ENCODE data around the gene SATB1. TPM values are rescaled to one million over a fixed set of nuclear protein-coding genes. Genes with fewer than 3 reads are reported as not detected.

Gene SATB1
- total RNA-seq: 10 to 100 TPM; 27.7 to 85.3 (median 67.1) TPM

GRCh38 chr3:18424729-18425640, at the start of gene SATB1:
Gene SATB1 (minus strand): TSS chr3:18425339. CDS start chr3:18420967, 4,372 bp downstream.
- peaks cover 7 to 45% (median 22%) of the 10 kb centered on the region in 4 donors for H3K4me1 ChIP-seq
- H3K4me3 ChIP-seq: peak within 1 kb of the TSS; percentile 89 to 93 (median 91)
- TF ChIP-seq POLR2AphosphoS5 (IDR thresholded peaks at IDR 0.05): peak; percentile 7 to 42 (median 41)
- no peak for TF ChIP-seq EP300 (IDR thresholded peaks at IDR 0.05; ENCODE audit: low read depth)
- TF ChIP-seq CTCF (IDR thresholded peaks at IDR 0.05): no peak
- TF ChIP-seq POLR2A (IDR thresholded peaks at IDR 0.05): peak; percentile 72
- in situ Hi-C loops (cut with MboI; ENCODE audit: low pct_ligation_motif_present in 1 of 4, low pct_unique_long_range_greater_than_20kb in 1 of 4, low sequenced_read_pairs in 3 of 4) (no loop called here), intact Hi-C loops (cut with DNase I; ENCODE audit: low total_unique reads) (no loop called here)
- DNase-seq: peak; percentile 87
- H3K27me3 ChIP-seq: no peaks in the 10 kb centered on the region
- 0 to 1% methylated on average over 10 to 79 of the region's 89 CpGs for WGBS, 2 donors (ENCODE audit: low coverage in 1 of 2)
- H3K27ac ChIP-seq: peak within 1 kb of the TSS; percentile 91 to 95 (median 93)
- no peaks in the 10 kb centered on the region for H3K36me3 ChIP-seq
- no peaks in the 10 kb centered on the region for H3K9me3 ChIP-seq

- Histone ChIP-seq H3K4me1 (peaks cover 0 to 6% (median 0%) of the 10 kb centered on the region in 4 donors), H3K27ac (no peak overlapping the region), H3K4me3 (no peak overlapping the region), H3K27me3 (no peaks in the 10 kb centered on the region), H3K9me3 (no peaks in the 10 kb centered on the region), H3K36me3 (no peaks in the 10 kb centered on the region)
- WGBS, 2 donors (ENCODE audit: low coverage in 1 of 2): 68 to 82% methylated on average over 2 of the region's 2 CpGs
- intact Hi-C loops (cut with DNase I; ENCODE audit: low total_unique reads): no loop called here
- no peak for DNase-seq
- in situ Hi-C loops (cut with MboI; ENCODE audit: low pct_ligation_motif_present in 1 of 4, low pct_unique_long_range_greater_than_20kb in 1 of 4, low sequenced_read_pairs in 3 of 4): no loop called here
- TF ChIP-seq POLR2A (IDR thresholded peaks at IDR 0.05) (no peak), EP300 (IDR thresholded peaks at IDR 0.05; ENCODE audit: low read depth) (no peak), POLR2AphosphoS5 (IDR thresholded peaks at IDR 0.05) (no peak), CTCF (IDR thresholded peaks at IDR 0.05) (no peak)
Observed at GRCh38 chr3:18474202-18474601, 49.1 kb upstream of the SATB1 start.

- in situ Hi-C loops (cut with MboI; ENCODE audit: low pct_ligation_motif_present in 1 of 4, low pct_unique_long_range_greater_than_20kb in 1 of 4, low sequenced_read_pairs in 3 of 4): no loop called here
Observed at GRCh38 chr3:18469775-18470174, 44.6 kb upstream of the SATB1 start.

More at GRCh38 chr3:18469775-18470174, 44.6 kb upstream of the SATB1 start:
- TF ChIP-seq CTCF (IDR thresholded peaks at IDR 0.05) (no peak), POLR2AphosphoS5 (IDR thresholded peaks at IDR 0.05) (no peak), EP300 (IDR thresholded peaks at IDR 0.05; ENCODE audit: low read depth) (no peak), POLR2A (IDR thresholded peaks at IDR 0.05) (no peak)
- WGBS, 2 donors (ENCODE audit: low coverage in 1 of 2): 48% methylated on average over 1 of the region's 1 CpG; no CpG with 5 or more reads in 1 of the 2 donors
- Histone ChIP-seq H3K36me3 (no peaks in the 10 kb centered on the region), H3K27me3 (no peaks in the 10 kb centered on the region), H3K27ac (no peak overlapping the region), H3K4me3 (no peak overlapping the region), H3K4me1 (peaks cover 0 to 6% (median 0%) of the 10 kb centered on the region in 4 donors), H3K9me3 (no peaks in the 10 kb centered on the region)
- intact Hi-C loops (cut with DNase I; ENCODE audit: low total_unique reads): no loop called here
- no peak for DNase-seq

Measured in transverse colon (tissue), 4 donors.